HepG2 (cell line): ENCODE data around the gene IFIT1B.
"Not testable (repeated sequence)": the region's sequence is repeated elsewhere in the genome, so short reads cannot be mapped to it uniquely, and the experiment has no call there.

Experiments
- HNRNPUL1 ChIP-seq: fragments of 200-400 bp; formaldehyde crosslinking; IDR thresholded peaks from 2 replicates; pipeline ENCODE4 v1.6.1; 2017; ENCODE audit warnings: low read depth, mild to moderate bottlenecking, low read length, moderate library complexity
- MTA3 ChIP-seq: sonication (generic); formaldehyde crosslinking; IDR thresholded peaks from 2 replicates; pipeline ENCODE4 v1.4.0; 2020; ENCODE audit warnings: missing genetic modification reagents
- POLR2AphosphoS5 ChIP-seq: IDR thresholded peaks from 2 replicates; pipeline ENCODE4 v1.6.1; 2012; ENCODE audit warnings: low read depth, low read length
- TARDBP ChIP-seq: sonication (generic); formaldehyde crosslinking; IDR thresholded peaks from 2 replicates; pipeline ENCODE4 v1.8.0; 2022; ENCODE audit warnings: mild to moderate bottlenecking, missing genetic modification reagents
- USF2 ChIP-seq, 2 experiments: sonication (generic) in 1 of 2; formaldehyde crosslinking in 1 of 2; IDR thresholded peaks; 2 replicates each; pipeline versions ENCODE4 v1.5.1 to v1.6.1; 2011 to 2020; ENCODE audit warnings: borderline replicate concordance in 1 of 2, low read depth in 1 of 2, low read length in 1 of 2, mild to moderate bottlenecking in 1 of 2, missing genetic modification reagents in 1 of 2, moderate library complexity in 1 of 2
- ZKSCAN8 ChIP-seq: IDR thresholded peaks from 2 replicates; pipeline ENCODE4 v1.6.1; 2016; ENCODE audit warnings: borderline replicate concordance, missing genetic modification reagents, missing compliant biosample characterization
- ZNF224 ChIP-seq: sonication (generic); formaldehyde crosslinking; IDR thresholded peaks from 2 replicates; pipeline ENCODE4 v1.5.0; 2020; ENCODE audit warnings: mild to moderate bottlenecking, missing genetic modification reagents
- TF ChIP-seq, protein P1 (sequence below), 2 experiments: IDR thresholded peaks; 2 replicates each; pipeline ENCODE4 v1.6.1; 2011 to 2012; ENCODE audit warnings: low read length in 2 of 2, borderline replicate concordance in 1 of 2, low read depth in 1 of 2, mild to moderate bottlenecking in 1 of 2, moderate library complexity in 1 of 2
- TF ChIP-seq, protein P2 (sequence below): sonication (generic); formaldehyde crosslinking; IDR thresholded peaks from 2 replicates; pipeline ENCODE4 v1.5.0; 2020; ENCODE audit warnings: mild to moderate bottlenecking, missing genetic modification reagents, moderate library complexity
- TF ChIP-seq, protein P3 (sequence below): sonication (generic); formaldehyde crosslinking; IDR thresholded peaks from 2 replicates; pipeline ENCODE4 v1.4.0; 2020; ENCODE audit warnings: missing genetic modification reagents

GRCh38 chr10:89412276-89412675 is 34.4 kb downstream of the IFIT1B start:
- not testable (repeated sequence) for TF ChIP-seq ZKSCAN8; TARDBP (CRISPR knock-in tag); ZNF224 (CRISPR knock-in tag); USF2 (IDR thresholded peaks at IDR 0.05; ENCODE audit: low read depth, low read length); USF2 (CRISPR knock-in tag; IDR thresholded peaks at IDR 0.05; ENCODE audit: borderline replicate concordance); HNRNPUL1; MTA3; POLR2AphosphoS5
- TF ChIP-seq, protein P1, sequence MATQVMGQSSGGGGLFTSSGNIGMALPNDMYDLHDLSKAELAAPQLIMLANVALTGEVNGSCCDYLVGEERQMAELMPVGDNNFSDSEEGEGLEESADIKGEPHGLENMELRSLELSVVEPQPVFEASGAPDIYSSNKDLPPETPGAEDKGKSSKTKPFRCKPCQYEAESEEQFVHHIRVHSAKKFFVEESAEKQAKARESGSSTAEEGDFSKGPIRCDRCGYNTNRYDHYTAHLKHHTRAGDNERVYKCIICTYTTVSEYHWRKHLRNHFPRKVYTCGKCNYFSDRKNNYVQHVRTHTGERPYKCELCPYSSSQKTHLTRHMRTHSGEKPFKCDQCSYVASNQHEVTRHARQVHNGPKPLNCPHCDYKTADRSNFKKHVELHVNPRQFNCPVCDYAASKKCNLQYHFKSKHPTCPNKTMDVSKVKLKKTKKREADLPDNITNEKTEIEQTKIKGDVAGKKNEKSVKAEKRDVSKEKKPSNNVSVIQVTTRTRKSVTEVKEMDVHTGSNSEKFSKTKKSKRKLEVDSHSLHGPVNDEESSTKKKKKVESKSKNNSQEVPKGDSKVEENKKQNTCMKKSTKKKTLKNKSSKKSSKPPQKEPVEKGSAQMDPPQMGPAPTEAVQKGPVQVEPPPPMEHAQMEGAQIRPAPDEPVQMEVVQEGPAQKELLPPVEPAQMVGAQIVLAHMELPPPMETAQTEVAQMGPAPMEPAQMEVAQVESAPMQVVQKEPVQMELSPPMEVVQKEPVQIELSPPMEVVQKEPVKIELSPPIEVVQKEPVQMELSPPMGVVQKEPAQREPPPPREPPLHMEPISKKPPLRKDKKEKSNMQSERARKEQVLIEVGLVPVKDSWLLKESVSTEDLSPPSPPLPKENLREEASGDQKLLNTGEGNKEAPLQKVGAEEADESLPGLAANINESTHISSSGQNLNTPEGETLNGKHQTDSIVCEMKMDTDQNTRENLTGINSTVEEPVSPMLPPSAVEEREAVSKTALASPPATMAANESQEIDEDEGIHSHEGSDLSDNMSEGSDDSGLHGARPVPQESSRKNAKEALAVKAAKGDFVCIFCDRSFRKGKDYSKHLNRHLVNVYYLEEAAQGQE (IDR thresholded peaks at IDR 0.05; ENCODE audit: borderline replicate concordance in 1 of 2, low read depth in 1 of 2, low read length in 2 of 2): not testable (repeated sequence)
- TF ChIP-seq, protein P2, sequence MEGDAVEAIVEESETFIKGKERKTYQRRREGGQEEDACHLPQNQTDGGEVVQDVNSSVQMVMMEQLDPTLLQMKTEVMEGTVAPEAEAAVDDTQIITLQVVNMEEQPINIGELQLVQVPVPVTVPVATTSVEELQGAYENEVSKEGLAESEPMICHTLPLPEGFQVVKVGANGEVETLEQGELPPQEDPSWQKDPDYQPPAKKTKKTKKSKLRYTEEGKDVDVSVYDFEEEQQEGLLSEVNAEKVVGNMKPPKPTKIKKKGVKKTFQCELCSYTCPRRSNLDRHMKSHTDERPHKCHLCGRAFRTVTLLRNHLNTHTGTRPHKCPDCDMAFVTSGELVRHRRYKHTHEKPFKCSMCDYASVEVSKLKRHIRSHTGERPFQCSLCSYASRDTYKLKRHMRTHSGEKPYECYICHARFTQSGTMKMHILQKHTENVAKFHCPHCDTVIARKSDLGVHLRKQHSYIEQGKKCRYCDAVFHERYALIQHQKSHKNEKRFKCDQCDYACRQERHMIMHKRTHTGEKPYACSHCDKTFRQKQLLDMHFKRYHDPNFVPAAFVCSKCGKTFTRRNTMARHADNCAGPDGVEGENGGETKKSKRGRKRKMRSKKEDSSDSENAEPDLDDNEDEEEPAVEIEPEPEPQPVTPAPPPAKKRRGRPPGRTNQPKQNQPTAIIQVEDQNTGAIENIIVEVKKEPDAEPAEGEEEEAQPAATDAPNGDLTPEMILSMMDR (CRISPR knock-in tag): not testable (repeated sequence)
- TF ChIP-seq, protein P3, sequence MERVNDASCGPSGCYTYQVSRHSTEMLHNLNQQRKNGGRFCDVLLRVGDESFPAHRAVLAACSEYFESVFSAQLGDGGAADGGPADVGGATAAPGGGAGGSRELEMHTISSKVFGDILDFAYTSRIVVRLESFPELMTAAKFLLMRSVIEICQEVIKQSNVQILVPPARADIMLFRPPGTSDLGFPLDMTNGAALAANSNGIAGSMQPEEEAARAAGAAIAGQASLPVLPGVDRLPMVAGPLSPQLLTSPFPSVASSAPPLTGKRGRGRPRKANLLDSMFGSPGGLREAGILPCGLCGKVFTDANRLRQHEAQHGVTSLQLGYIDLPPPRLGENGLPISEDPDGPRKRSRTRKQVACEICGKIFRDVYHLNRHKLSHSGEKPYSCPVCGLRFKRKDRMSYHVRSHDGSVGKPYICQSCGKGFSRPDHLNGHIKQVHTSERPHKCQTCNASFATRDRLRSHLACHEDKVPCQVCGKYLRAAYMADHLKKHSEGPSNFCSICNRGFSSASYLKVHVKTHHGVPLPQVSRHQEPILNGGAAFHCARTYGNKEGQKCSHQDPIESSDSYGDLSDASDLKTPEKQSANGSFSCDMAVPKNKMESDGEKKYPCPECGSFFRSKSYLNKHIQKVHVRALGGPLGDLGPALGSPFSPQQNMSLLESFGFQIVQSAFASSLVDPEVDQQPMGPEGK (CRISPR knock-in tag): not testable (repeated sequence)
